Gastroesophageal sphincter (tissue), 4 donors: ENCODE results near the gene DDIT4. TPM values are rescaled to one million over a fixed set of nuclear protein-coding genes. Genes with fewer than 3 reads are reported as not detected.

Experiments used
- ATAC-seq: fragments of 150-250 bp; one replicate; pipeline ENCODE4 v1.9.1; 2016; ENCODE audit warnings: mild to moderate bottlenecking, moderate library complexity
- H3K27ac ChIP-seq, 4 donors: fragments of 200-600 bp; sonication (generic) in 3 of 4; 1 replicate in 3 of 4; 2 replicates in 1 of 4; pipeline ENCODE4 v1.5.1; 2016 to 2019
- H3K27me3 ChIP-seq: fragments of 200-600 bp; sonication (generic); one replicate; pipeline ENCODE4 v1.5.1; 2019
- H3K36me3 ChIP-seq, 2 donors: fragments of 200-600 bp; sonication (generic); one replicate each; pipeline ENCODE4 v1.5.1; 2019; ENCODE audit warnings: control low read depth in 1 of 2
- H3K4me1 ChIP-seq, 3 donors: fragments of 200-600 bp; sonication (generic); 1 replicate in 2 of 3; 2 replicates in 1 of 3; pipeline ENCODE4 v1.5.1; 2016 to 2019; ENCODE audit warnings: control low read depth in 2 of 3
- H3K4me3 ChIP-seq, 2 donors: fragments of 200-600 bp; sonication (generic); one replicate each; pipeline ENCODE4 v1.5.1; 2019; ENCODE audit warnings: mild to moderate bottlenecking in 1 of 2, moderate library complexity in 1 of 2
- H3K9me3 ChIP-seq, 3 donors: fragments of 200-600 bp; sonication (generic); one replicate each; pipeline ENCODE4 v1.5.1; 2017 to 2019; ENCODE audit warnings: control low read depth in 2 of 3
- CTCF ChIP-seq, 4 experiments: fragments of 200-600 bp in 2 of 4; fragments of 450-650 bp in 2 of 4; sonication (generic) in 1 of 4; IDR thresholded peaks; one replicate each; pipeline ENCODE4 v1.5.1; 2017 to 2019; ENCODE audit warnings: antibody characterized with exemption in 4 of 4, mild to moderate bottlenecking in 2 of 4, moderate library complexity in 2 of 4
- EP300 ChIP-seq: sonication (generic); formaldehyde crosslinking; IDR thresholded peaks from one replicate; pipeline ENCODE4 v1.6.1; 2017; ENCODE audit warnings: antibody characterized with exemption, mild to moderate bottlenecking
- POLR2A ChIP-seq, 2 donors: fragments of 450-650 bp; IDR thresholded peaks; one replicate each; pipeline ENCODE4 v1.6.1; 2017; ENCODE audit warnings: antibody characterized with exemption in 2 of 2, mild to moderate bottlenecking in 2 of 2, moderate library complexity in 1 of 2
- POLR2AphosphoS5 ChIP-seq: sonication (generic); formaldehyde crosslinking; IDR thresholded peaks from one replicate; pipeline ENCODE4 v1.6.1; 2017; ENCODE audit warnings: antibody characterized with exemption
- WGBS, 2 donors: methylation state at CpG; one replicate each; pipeline ENCODE4 v1.1.5; 2018; ENCODE audit warnings: low coverage in 1 of 2; 5-methylcytosine and 5-hydroxymethylcytosine counted together
- total RNA-seq, 4 donors: library from RNA; depleted of rRNA; stranded (reverse); fragments of >200 nt; gene quantifications; one replicate each; pipeline ENCODE4 v1.1.0, GENCODE V29; 2016

Gene DDIT4
- total RNA-seq, 4 donors from 2014 or later = 129 to 189 (median 133) TPM

GRCh38 chr10:72275351-72276012, 1.8 kb downstream of the DDIT4 start:
- peaks cover 0 to 35% (median 9%) of the 10 kb centered on the region in 3 donors for H3K4me1 ChIP-seq
- H3K4me3 ChIP-seq = peak overlapping the region; percentile 56 to 94
- ATAC-seq = no peak
- H3K27ac ChIP-seq = peak overlapping the region; percentile 64 to 100 (median 98)
- H3K27me3 ChIP-seq = no peaks in the 10 kb centered on the region
- H3K36me3 ChIP-seq = peaks cover 0 to 23% of the 10 kb centered on the region in 2 donors
- no peaks in the 10 kb centered on the region for H3K9me3 ChIP-seq
- WGBS, 2 donors = 2 to 11% methylated on average over 9 of the region's 12 CpGs
- peak in 1 of 2 donors; percentile 8 for TF ChIP-seq POLR2A (IDR thresholded peaks at IDR 0.05)
- TF ChIP-seq CTCF (IDR thresholded peaks at IDR 0.05) = no peak

- Histone ChIP-seq H3K27ac (peak overlapping the region; percentile 64 to 100 (median 98)), H3K27me3 (no peaks in the 10 kb centered on the region), H3K9me3 (no peaks in the 10 kb centered on the region), H3K4me1 (peaks cover 0 to 35% (median 9%) of the 10 kb centered on the region in 3 donors), H3K4me3 (peak overlapping the region; percentile 56 to 94), H3K36me3 (peaks cover 0 to 23% of the 10 kb centered on the region in 2 donors)
- WGBS, 2 donors = 34 to 50% methylated on average over 3 to 4 of the region's 4 CpGs
- TF ChIP-seq CTCF (IDR thresholded peaks at IDR 0.05) = no peak
- no peak for TF ChIP-seq POLR2A (IDR thresholded peaks at IDR 0.05)
- TF ChIP-seq EP300 = no peak
- TF ChIP-seq POLR2AphosphoS5 = no peak
- no peak for ATAC-seq
These were observed 2.3 kb downstream of the DDIT4 start for GRCh38 chr10:72276013-72276387.

- Histone ChIP-seq H3K27me3 (no peaks in the 10 kb centered on the region), H3K4me3 (peak overlapping the region; percentile 56 to 94), H3K9me3 (no peaks in the 10 kb centered on the region), H3K4me1 (peaks cover 0 to 35% (median 9%) of the 10 kb centered on the region in 3 donors), H3K36me3 (peaks cover 0 to 23% of the 10 kb centered on the region in 2 donors), H3K27ac (peak overlapping the region; percentile 20 to 100 (median 98))
- WGBS, 2 donors = 51 to 56% methylated on average over 2 to 5 of the region's 6 CpGs
- TF ChIP-seq POLR2A (IDR thresholded peaks at IDR 0.05) (peak in 1 of 2 donors; percentile 23), EP300 (no peak)
- no peak for ATAC-seq
These were observed 3.0 kb downstream of the DDIT4 start for GRCh38 chr10:72276421-72277339.

- Histone ChIP-seq H3K4me1 (peaks cover 0 to 28% (median 2%) of the 10 kb centered on the region in 3 donors), H3K9me3 (no peaks in the 10 kb centered on the region), H3K4me3 (peak overlapping the region in 1 of 2 donors; percentile 94), H3K36me3 (peaks cover 0 to 23% of the 10 kb centered on the region in 2 donors), H3K27ac (peak overlapping the region in 3 of 4 donors; percentile 97 to 100 (median 100)), H3K27me3 (no peaks in the 10 kb centered on the region)
- ATAC-seq = no peak
- WGBS, 2 donors = 80 to 100% methylated on average over 1 to 3 of the region's 5 CpGs
- no peak for TF ChIP-seq POLR2AphosphoS5
- TF ChIP-seq EP300 = no peak
- TF ChIP-seq CTCF (IDR thresholded peaks at IDR 0.05) = no peak
- TF ChIP-seq POLR2A (IDR thresholded peaks at IDR 0.05) = no peak
These were observed 3.7 kb downstream of the DDIT4 start for GRCh38 chr10:72277340-72277995.

- Histone ChIP-seq H3K9me3 (no peaks in the 10 kb centered on the region), H3K36me3 (peaks cover 0 to 23% of the 10 kb centered on the region in 2 donors), H3K27me3 (no peaks in the 10 kb centered on the region), H3K27ac (peak overlapping the region in 2 of 4 donors; percentile 97 to 100), H3K4me1 (peaks cover 0 to 25% (median 0%) of the 10 kb centered on the region in 3 donors), H3K4me3 (no peak overlapping the region)
- 77 to 90% methylated on average over 3 of the region's 3 CpGs for WGBS, 2 donors
- ATAC-seq = no peak
- TF ChIP-seq CTCF (IDR thresholded peaks at IDR 0.05) (no peak), POLR2AphosphoS5 (no peak), POLR2A (IDR thresholded peaks at IDR 0.05) (no peak), EP300 (no peak)
These were observed 4.4 kb downstream of the DDIT4 start for GRCh38 chr10:72277996-72278667.
